GM21723 (cell line): ENCODE data around the gene TUBB4A.
A peak's percentile ranks its signal among the peaks of the same experiment; 100 is the strongest.

ENCODE experiments used
- ATAC-seq: cut with Tn5 transposase; IDR thresholded peaks from one replicate; pipeline ENCODE4 v1.9.1; 2021; ENCODE audit warnings: mild to moderate bottlenecking, moderate library complexity; ENCODE audit not compliant: unreplicated experiment

TUBB4A gene

DNA sequence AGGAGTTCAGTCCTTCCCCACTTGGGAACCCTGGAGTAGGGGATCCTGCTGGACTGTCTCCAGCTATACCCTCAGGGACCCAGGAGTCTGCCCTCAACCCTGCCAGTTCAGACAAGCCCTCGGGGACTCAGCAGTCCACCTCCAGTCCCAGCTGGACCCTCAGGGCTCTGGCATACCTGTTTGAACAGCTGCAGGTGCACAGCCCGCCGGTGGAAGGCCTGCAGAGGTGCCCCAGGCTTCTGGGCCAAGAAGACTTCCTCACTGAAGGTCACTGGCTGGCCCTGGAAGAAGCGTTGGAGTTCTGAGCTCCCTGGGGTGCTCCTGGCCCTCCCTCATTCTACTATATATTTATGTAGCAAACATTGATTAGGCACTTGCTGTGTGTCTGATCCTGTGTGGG, 29.4 kb downstream of the TUBB4A start:
- no peak for ATAC-seq

DNA sequence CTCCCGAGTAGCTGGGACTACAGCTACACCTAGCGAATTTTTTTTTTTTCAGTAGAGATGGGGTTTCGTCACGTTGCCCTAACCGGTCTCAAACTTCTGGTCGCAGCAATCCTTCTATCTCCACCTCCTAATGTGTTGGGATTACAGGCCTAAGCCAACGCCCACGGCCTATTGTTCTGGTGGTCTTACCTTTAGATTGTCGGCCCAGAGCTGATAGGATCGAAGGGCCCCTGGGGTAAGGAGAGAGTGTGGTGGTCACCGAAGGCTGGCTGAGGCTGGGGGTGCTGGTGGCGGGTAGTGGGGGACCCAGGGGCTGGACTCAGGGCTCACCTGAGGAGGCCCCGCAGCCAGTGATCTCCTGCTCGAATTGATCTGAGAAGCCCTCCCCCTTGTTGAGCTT, 31.0 kb downstream of the TUBB4A start:
- no peak for ATAC-seq

DNA sequence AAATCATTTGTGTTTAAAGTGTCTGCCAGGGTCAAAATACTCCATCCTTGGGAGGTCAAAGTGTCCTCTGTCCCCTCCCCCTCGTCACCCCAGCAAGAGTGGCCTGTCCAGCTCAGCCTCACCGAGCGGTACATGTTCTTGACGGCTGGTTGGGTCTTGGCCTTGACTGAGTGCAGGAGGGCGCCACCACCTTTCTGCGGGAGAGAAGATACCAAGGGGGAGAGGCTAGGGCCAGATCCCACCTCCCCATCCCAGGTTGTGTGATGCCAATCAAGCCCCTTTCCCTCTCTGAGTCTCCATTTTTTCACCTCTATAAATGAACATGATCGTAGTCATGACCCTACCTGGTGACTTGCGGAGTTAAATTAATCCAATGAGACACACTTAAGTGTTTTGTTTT, 31.9 kb downstream of the TUBB4A start:
- no peak for ATAC-seq

DNA sequence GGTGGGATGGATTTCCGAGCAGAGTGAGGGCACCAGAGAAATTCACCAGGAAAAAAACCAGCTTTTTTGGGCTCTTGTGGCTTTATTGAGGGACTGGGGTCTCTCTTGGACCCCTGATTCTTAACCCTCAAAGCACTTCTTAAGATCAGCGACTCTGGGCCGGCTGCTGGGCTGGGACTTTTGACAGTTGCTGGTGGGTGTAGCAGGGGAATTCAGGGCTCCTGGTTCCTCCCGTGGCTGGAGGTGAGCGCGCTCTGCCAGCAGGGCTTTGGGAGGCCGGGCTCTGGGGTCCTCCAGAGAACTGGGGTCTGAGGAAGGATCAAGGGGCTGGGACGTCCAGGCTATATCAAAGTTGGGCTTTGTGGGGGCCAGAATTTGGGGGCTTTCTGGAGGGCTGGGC, 34.7 kb downstream of the TUBB4A start:
- ATAC-seq = no peak

DNA sequence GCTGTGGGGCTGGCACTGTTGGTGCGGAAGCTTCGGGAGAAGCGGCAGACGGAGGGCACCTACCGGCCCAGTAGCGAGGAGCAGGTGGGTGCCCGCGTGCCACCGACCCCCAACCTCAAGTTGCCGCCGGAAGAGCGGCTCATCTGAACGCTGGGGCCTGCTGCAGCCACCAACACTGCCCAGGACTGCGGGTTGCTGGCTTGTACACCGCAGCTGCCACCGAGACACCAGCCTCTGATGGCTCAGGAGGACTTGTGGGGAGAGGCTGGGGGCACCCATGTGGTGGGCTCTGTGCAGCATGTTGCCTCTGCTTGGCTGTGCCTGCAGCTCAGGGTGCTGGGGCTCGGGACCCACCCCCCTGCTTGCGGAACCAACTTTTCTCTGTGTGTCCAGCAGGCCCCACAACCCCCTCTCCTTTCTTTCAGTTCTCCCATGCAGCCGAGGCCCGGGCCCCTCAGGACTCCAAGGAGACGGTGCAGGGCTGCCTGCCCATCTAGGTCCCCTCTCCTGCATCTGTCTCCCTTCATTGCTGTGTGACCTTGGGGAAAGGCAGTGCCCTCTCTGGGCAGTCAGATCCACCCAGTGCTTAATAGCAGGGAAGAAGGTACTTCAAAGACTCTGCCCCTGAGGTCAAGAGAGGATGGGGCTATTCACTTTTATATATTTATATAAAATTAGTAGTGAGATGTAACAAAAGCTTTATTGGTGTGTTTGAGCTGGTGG, 35.4 kb downstream of the TUBB4A start:
- ATAC-seq = no peak

DNA sequence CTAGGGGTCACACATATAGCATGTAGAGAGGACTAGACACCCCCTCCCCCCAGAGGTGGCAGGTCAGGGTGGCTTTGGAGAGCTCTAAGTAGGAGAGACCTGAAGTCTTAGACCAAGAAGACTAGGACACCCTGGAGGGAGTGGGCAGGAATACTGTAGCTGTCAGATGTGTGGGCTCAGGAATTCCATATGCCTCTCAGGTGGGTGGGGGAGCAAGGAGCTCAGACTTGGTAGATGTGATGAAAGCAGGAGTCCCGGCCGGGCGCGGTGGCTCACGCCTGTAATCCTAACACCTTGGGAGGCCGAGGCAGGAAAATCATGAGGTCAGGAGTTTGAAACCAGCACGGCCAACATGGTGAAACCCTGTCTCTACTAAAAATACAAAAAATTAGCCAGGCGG, 36.4 kb downstream of the TUBB4A start:
- ATAC-seq = no peak

DNA sequence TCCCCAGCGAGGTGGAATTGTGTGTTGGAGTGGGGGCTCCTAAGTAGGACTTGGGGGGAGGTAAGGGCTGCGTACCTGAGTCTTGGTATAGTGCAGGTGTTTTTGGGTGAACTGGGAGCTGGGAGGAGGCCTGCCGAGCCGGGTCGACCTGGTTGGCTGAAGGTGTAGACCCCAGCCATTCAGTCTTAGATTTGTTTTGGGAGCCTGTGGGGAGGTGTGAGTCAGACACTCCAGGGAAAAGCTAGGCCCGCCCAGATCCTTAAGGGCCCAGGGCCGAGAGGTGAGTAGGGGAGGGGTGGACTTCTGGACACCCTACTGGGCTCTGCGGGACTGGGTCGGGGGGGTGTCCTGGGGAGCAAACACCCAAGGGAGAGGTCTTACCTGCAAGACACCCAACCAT, 37.1 kb downstream of the TUBB4A start:
- ATAC-seq = no peak

DNA sequence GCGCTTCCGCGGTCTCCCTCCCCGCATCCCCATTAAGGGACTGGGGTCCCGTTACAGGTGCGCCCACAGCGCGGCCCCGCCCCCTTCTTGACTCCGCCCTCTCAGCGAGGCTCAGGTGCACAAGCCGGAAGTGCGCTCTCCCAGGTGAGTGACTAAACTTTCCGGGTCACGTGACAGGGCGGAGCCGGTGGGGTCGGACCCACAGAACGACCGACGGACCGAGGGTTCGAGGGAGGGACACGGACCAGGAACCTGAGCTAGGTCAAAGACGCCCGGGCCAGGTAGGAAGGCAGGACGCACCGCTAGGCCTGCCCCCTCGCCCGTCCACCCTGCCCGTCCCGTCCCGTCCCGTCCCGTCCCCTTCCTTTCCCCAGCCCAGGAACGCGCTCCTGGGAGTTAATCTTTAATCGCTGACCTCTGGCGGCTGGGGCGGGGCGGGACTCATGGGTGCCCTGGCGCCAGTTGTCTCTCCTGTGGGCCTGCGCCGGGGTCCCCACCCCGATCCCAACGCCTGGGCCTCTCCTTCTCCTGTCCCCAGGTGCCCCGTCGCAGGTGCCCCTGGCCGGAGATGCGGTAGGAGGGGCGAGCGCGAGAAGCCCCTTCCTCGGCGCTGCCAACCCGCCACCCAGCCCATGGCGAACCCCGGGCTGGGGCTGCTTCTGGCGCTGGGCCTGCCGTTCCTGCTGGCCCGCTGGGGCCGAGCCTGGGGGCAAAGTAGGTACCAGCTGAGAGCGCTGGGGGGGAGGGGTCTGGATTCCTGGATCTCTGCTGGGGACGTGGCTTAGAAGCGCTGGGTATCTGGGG, 37.8 kb downstream of the TUBB4A start, which contains the start of gene CRB3:
TSS of gene CRB3 (plus strand) at position 202 of the 804 bp plus-strand sequence. CDS start at position 633, 431 bp downstream.
- ATAC-seq = no peak

DNA sequence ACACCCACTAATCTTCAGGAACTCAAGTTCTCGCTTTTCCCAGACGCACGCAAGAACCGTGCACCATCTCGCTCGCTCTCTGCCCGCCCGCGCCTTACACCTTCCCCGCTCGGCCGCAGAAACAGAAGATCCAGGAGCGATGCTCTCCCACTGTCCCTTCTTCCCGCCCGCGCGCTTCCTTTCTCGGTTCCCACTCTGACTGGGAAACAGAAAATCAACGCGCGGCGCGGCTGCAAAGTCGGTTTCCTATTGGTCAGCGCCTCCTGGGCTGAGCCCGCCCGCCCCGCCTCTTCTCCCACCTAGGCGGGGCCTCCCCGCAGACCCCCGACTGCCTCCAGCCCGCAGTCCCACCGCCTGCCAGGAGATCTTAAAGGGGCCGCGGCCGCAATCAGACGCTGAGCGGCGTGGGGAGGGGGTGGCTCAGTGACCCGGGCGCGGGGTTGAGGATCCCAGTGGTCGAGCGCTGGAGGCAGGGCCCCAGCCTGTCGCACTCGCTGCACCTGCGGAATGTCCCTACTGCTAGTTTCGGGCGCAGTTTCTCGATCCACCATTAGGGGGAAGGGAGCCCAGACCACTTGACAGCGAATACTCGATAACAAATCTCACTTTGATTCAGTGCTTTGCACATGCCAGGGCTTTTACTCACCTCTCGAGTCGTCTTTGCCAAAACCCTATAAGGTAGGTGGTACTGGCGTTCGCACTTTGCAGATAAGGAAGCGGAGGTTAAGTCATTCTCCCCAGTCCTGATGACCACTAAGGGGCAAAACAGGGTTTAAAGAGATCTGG, 41.8 kb downstream of the TUBB4A start:
- peak; percentile 66 for ATAC-seq

DNA sequence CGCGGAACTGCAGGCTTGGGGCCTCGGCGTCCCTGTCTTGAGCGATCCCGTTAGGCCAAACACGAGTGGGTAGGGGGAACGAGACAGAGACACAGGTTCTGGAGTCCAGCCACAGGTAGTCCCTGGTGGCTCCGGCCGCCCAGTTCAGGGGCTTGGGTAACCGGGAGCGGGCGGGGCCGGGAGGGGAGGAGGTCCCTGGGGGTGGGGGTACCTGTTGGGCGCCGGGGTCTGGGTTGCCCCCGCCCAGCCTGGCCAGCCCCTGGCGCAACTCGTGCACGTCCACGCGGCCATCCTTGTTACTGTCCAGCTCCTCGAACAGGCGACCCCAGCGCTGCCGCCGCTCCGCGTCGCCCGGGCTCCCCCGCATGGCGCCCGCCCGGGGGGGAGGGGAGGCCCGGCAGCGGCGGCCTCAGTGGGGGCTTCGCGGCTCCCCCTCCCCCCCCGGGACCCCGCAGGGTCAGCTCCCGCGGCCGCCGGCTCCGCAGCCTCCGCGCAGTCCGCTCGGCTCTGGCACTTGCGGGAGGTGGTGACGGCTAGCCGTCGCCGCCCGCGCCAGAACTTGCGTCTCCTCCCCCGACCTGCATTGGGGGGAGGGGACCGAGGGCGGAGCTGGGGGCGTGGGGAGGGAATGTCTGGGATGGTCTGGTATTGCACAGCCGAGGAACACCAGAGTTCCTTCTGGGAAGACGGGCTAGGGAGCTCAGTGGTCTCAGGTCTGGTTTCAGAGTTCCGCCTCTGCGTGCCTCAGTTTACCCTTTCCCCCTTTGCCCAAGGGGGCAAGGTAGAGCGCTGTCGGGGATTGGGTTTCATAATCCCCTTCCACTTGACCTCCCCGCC, 42.6 kb downstream of the TUBB4A start, which contains the start of gene SLC25A23:
TSS of gene SLC25A23 (minus strand) at position 531 of the 837 bp plus-strand sequence. CDS start at position 367, 164 bp downstream.
- peak; percentile 31 for ATAC-seq

DNA sequence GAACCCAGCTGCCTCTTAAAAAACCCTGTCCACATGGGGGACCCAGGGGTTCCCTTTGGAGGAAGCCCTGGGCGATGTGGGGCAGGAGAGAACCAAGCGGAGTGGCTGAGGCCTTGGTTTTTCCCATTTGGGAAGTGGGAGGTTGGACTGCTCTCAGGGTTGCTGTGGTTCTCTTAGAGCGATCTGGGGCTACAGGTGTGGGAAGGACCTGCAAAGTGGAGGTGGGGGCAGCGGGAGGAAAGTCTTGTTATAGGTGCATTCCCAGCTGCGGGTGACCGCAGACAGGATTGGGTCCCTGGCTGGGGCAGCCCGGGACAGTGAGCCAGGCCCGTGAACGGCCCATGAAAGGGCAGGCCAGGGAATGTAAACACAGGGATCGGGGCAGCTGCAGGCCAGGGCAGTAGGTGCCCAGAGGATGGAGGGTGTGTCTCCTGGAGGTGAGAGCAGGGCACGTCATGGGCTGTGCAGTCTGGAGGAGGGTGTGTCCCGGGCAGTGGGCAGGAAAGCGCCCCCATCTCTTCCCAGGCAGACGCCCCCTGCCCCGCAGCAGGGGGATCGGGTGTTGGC, 43.3 kb downstream of the TUBB4A start:
- ATAC-seq = peak; percentile 4

DNA sequence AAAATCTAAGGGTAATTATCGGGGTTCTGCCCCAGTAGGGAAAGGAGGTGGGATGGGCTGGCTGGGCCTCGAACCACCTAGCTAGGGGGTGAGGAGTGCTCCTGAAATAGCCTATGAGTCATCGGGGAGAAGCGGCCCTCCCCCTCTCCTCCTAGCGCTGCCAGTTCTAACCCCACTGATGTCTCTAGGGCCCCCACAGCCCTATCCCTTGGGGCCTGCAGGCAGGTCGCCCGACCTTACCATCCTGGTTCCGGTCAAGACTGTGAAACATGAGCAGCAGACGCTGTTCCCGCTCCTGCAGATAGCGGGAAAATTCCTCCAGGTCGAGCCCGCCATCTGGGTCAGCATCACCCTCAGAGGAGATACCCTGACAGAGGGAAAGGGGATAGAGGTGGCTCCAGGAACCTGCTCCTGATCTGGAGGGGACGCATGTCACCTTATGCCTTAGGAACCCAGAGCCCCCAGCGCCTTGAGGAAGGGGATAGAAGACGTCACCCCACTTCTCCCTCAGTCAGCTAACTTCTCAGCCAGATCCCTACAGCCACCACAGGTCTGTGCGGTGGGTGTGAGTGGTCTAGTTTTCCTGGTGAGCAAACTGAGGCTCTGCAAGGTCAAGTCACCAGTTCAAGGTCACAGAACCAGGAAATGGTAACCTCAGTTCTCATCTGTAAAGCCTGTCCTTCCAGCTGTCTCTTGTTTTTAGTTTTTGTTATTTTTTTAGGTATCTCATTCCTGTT, 44.0 kb downstream of the TUBB4A start:
- no peak for ATAC-seq

DNA sequence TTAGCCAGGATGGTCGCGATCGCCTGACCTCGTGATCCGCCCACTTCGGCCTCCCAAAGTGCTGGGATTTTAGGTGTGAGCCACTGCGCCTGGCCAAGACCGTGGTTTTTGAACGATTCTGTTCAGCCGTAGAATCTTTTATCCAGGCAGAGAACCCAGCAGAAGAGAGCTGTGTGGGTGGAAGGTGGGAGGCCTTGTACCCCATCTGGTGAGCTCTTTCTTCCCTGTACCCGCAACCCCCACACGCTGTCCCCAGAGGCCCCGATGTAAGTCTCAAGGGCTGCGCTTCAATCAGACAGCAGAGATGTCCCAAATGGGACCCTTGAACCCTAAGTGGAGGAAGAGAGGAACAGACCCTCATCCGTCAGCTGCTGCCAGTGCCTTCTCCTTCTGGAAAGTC, 46.2 kb downstream of the TUBB4A start:
- ATAC-seq = no peak

DNA sequence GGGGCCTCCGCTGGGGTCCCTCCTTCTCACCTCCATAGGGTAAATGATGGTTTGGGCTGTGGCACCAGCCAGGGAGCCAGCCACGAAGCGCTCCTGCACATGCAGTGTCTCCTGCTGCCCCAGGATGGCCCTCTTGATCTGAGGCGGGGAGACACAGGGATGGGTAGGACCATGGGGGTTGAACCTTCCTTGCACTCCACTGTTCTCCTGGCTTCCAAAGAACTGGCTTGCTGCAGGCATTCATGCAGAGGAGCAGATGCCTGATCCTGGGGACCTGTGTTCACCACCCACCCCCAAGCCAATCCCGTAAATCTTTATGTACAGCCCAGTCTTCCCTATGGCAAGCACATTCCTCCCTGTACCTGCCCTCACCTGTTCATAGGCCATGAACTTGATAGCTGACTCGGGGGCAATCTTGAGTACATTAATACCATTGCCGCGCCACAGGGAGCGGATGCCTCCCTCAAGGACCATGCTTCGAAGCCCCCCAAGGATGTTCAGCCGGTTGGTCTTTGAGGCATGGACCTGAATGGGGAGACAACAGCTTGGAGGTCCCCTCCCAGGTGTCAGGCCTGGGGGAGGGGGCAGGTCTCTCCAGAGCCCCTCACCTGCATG, 48.1 kb downstream of the TUBB4A start:
- no peak for ATAC-seq

DNA sequence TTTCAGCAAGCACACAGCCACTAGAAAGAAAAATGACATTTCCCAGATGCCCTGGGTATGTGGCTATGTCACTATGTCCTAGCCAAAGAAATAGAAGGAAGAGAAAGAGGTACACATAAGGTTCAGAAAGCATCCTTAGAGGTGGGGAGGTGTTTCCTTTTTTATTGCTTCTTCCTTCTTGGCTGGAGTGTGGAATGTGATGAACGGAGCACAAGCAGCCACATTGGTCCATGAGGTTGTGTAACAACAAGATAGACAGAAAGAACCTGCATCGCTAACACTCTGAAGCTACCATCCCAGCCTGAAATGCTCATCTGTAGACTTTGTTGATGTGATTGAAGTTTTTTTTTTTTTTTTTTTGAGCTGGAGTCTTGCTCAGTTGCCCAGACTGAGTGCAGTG, 49.2 kb downstream of the TUBB4A start:
- ATAC-seq = no peak

DNA sequence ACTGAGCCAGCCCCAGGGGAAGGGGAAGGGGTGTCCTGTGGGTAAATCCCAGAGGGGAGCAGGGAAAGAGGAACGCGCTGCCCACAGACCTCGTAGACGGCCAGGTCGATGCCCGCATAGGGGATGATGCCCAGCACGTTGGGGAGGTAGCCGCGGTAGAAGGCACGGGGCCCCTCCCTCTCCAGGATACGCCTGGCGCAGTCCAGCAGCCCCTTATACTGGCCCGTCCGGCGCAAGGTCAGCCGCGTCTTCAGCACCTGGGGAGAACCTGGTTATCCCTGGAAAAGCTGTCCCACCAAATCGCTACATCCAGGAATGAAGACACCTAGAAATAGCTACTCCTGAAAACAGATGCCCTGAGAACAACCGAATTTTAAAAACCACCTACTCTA, 49.9 kb downstream of the TUBB4A start:
- ATAC-seq = no peak

DNA sequence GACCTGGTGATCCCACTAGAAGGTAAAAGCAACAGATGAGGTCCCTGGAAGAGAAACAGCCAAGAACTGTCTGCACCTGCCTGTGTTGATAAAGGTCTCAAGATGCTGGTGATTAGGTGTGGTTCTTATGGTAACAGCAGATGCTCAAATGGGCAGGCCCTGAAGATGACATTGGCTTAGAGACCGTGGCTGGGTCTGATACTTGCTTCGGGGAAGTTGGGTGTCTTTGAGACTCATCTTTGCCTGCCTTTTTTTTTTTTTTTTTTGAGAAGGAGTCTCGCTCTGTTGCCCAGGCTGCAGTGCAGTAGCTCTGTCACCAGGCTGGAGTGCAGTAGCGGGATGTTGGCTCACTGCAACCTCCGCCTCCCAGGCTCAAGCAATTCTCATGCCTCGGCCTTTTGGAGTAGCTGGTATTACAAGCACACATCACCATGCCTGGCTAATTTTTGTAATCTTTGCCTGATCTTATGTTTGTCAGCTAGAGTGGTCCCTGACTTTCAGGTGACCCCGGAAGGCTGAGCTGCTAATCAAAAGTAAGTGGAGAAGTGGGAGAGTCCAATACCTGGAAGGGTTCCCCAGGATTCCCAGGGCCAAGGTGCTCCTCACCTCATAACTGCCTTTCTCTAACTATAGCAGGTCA, 50.4 kb downstream of the TUBB4A start:
- ATAC-seq = no peak

DNA sequence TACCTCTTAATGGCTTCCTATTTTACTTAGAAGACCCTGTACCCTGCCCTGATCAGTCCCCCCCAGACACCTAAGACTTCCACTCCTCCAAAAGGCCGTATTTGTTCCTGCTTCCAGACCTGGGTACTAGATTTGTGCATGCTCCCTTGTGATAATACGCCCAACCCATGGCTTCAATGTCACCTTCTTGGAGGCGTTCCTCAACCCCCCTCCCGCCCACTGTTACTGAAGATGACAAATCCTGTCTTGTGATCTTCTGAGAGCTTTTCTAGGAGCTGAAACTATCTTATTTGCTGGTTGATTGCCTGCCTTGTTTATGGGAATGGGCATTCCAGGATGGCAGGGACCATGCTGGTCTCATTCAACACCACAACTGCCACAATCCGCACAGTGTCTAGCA, 51.9 kb downstream of the TUBB4A start:
- ATAC-seq = no peak

DNA sequence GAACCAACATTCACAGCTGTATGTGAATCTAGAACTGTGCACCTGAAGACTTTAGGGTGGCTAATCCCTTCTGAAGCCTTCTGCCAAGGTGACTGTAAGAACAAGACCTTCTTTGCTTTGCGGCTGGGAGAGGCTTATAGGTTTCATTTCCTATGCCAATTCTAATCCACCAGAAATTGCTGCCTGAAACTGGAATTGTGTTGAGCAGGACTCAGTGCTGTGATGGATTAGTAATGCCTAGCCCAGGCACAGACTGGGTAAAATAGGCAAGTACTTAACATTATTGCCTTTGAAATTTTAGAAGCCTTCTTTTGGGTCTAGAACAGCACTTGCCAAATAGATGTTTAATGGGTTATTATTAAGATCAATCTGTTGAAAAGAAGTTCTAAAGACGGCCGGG, 54.1 kb downstream of the TUBB4A start:
- no peak for ATAC-seq
